Lower leg skin (tissue), 4 donors: ENCODE results near the gene SCG3. TPM values are rescaled to one million over a fixed set of nuclear protein-coding genes. Genes with fewer than 3 reads are reported as not detected.

ENCODE experiments used
- DNase-seq, 2 donors: peaks; one replicate each; pipeline ENCODE4 v3.0.0-alpha.2; 2019; ENCODE audit warnings: low spot score in 2 of 2
- H3K4me3 ChIP-seq: fragments of 200-600 bp; sonication (generic); 2 replicates; pipeline ENCODE4 v1.5.1; 2017; ENCODE audit warnings: mild to moderate bottlenecking, low read depth; ENCODE audit not compliant: poor library complexity, severe bottlenecking
- POLR2A ChIP-seq, 2 donors: fragments of 450-650 bp; IDR thresholded peaks; one replicate each; pipeline ENCODE4 v1.6.1; 2016 to 2017; ENCODE audit warnings: antibody characterized with exemption in 2 of 2, mild to moderate bottlenecking in 1 of 2, moderate library complexity in 1 of 2
- WGBS, 2 donors: methylation state at CpG; one replicate each; pipeline ENCODE4 v1.1.5; 2018; 5-methylcytosine and 5-hydroxymethylcytosine counted together
- intact Hi-C: fragments of 100-400 bp; cut with DNase I; formaldehyde crosslinking; loops from one replicate; pipeline ENCODE4 v1.15.0; 2023; ENCODE audit warnings: low total_unique reads
- total RNA-seq, 4 donors: library from RNA; depleted of rRNA; stranded (reverse); fragments of >200 nt; gene quantifications; one replicate each; pipeline ENCODE4 v1.1.0, GENCODE V29; 2016
- TF ChIP-seq, protein P1 (sequence below), 3 donors: fragments of 450-650 bp; IDR thresholded peaks; one replicate each; pipeline ENCODE4 v1.5.1; 2016; ENCODE audit warnings: antibody characterized with exemption in 3 of 3, mild to moderate bottlenecking in 3 of 3, moderate library complexity in 2 of 3

SCG3 gene
- total RNA-seq, 4 donors from 2014 or later = 0.13 TPM; not detected in 3

DNA sequence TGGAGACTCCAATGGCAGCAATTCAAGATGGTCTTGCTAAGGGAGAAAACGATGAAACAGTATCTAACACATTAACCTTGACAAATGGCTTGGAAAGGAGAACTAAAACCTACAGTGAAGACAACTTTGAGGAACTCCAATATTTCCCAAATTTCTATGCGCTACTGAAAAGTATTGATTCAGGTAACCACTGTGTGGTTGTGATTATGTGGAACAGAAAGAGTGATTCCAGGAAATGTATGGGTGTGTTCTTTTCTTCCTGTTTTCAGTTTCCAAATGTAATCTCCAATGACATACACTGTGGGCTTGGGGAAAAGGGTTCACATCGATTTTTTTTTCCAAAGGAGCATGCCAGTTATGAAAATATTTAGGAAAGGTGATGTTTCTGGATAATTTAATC lies 10.9 kb downstream of the SCG3 start:
- intact Hi-C loops = no loop called here
- TF ChIP-seq, protein P1, sequence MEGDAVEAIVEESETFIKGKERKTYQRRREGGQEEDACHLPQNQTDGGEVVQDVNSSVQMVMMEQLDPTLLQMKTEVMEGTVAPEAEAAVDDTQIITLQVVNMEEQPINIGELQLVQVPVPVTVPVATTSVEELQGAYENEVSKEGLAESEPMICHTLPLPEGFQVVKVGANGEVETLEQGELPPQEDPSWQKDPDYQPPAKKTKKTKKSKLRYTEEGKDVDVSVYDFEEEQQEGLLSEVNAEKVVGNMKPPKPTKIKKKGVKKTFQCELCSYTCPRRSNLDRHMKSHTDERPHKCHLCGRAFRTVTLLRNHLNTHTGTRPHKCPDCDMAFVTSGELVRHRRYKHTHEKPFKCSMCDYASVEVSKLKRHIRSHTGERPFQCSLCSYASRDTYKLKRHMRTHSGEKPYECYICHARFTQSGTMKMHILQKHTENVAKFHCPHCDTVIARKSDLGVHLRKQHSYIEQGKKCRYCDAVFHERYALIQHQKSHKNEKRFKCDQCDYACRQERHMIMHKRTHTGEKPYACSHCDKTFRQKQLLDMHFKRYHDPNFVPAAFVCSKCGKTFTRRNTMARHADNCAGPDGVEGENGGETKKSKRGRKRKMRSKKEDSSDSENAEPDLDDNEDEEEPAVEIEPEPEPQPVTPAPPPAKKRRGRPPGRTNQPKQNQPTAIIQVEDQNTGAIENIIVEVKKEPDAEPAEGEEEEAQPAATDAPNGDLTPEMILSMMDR (IDR thresholded peaks at IDR 0.05) = no peak
- no peak for TF ChIP-seq POLR2A (IDR thresholded peaks at IDR 0.05)
- DNase-seq = no peak
- H3K4me3 ChIP-seq = no peak overlapping the region
- WGBS, 2 donors = 62 to 69% methylated on average over 3 of the region's 3 CpGs

DNA sequence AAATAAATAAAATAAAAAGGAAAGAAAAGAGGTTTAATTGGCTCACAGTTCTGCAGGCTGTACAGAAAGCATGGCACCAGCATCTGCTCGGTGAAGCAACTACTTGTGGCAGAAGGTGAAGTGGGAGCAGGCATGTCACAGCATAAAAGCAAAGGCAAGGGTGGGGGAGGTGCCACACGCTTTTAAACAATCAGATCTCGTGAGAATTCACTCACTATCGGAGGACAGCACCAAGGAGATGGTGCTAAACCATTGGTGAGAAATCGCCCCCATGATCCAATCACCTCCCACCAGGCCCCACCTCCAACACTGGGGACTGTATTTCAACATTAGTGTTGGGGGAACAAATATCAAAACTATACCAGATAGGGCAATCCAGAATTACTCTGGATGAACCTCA lies 15.3 kb downstream of the SCG3 start:
- intact Hi-C loops = no loop called here
- WGBS, 2 donors = 72 to 77% methylated on average over 5 of the region's 5 CpGs
- no peak for TF ChIP-seq POLR2A (IDR thresholded peaks at IDR 0.05)
- TF ChIP-seq, protein P1 (IDR thresholded peaks at IDR 0.05) = no peak
- DNase-seq = no peak
- no peak overlapping the region for H3K4me3 ChIP-seq

DNA sequence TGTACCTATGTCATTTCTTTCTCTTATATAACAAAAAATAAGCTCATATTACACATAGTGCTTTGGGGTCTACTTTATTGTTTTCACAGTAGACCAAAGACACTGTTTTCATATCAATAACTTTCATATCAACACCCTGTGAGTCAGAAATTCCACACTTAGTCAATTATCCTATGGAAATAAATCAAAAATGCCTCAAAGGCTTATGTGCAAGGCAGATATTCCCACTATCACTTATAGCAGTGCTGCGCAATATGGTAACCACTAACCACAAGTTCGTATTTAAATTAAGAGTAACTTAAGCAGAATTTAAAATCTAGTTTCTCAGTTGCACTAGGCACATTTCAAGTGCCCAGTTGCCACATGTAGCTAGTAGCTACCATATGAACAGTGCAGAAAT lies 15.9 kb downstream of the SCG3 start:
- DNase-seq = no peak
- 87 to 88% methylated on average over 2 of the region's 2 CpGs for WGBS, 2 donors
- intact Hi-C loops = no loop called here
- TF ChIP-seq, protein P1 (IDR thresholded peaks at IDR 0.05) = no peak
- no peak for TF ChIP-seq POLR2A (IDR thresholded peaks at IDR 0.05)
- H3K4me3 ChIP-seq = no peak overlapping the region

DNA sequence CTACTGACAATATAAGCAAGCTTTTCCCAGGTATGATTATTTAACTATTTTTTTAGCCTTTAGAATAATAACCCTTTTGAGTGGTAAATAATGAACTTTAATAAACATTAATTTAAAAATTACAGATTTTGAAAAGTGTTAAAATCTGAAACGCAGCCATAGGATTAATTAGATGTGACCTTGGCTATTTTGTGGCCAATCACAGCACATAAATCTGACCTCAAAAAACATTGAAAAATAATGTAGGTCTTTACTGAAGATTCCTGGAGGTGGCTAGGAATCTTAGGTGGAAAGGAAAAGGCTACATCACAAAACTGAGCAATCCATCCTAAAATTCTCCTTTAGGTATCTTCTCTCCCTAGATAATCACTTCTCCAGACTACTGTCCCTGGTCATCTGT lies 18.1 kb downstream of the SCG3 start:
- no peak for DNase-seq
- intact Hi-C loops = no loop called here
- H3K4me3 ChIP-seq = no peak overlapping the region
- WGBS, 2 donors = 71 to 85% methylated on average over 1 of the region's 1 CpG
- TF ChIP-seq, protein P1 (IDR thresholded peaks at IDR 0.05) = no peak
- TF ChIP-seq POLR2A (IDR thresholded peaks at IDR 0.05) = no peak

DNA sequence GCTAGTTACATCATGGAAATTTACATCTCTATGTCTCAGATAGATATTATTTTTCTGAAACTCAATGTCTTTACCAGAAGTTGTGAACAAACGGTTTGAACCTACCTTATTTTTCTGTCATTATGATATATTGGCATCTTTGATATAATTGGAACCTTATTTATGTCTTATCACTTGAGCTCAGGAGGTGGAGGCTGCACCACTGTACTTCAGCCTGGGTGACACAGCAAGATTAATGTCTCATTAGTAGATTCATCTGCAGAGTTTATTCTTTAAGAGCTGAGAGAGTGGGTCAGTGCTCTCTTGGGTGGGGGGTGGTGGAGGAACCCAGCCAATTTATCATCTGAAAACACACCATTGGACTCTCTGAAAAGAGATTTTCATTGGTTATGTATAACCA lies 21.4 kb downstream of the SCG3 start:
- DNase-seq = no peak
- intact Hi-C loops = no loop called here
- no peak overlapping the region for H3K4me3 ChIP-seq
- 40 to 42% methylated on average over 1 of the region's 1 CpG for WGBS, 2 donors
- TF ChIP-seq, protein P1 (IDR thresholded peaks at IDR 0.05) = no peak
- no peak for TF ChIP-seq POLR2A (IDR thresholded peaks at IDR 0.05)

DNA sequence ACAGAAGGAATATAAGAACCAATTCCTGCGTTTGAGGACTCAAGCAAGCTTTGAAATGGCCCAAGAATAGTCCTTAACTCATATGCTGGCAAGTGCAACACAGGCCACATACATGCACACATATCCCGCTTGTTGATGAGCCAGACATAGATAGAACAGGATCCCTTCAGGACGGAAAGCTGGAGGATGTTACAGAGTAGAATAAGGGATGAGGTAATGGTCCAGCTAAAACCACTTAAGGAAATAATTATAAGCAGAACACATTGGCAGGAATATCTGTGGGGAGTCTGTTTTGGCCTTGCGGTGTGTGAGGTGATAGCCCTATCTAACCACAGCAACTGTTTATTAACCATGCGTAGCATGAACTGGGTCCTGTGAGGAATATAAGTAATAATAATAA lies 25.0 kb downstream of the SCG3 start:
- no peak for TF ChIP-seq POLR2A (IDR thresholded peaks at IDR 0.05)
- TF ChIP-seq, protein P1 (IDR thresholded peaks at IDR 0.05) = no peak
- no peak overlapping the region for H3K4me3 ChIP-seq
- intact Hi-C loops = no loop called here
- DNase-seq = no peak
- WGBS, 2 donors = 50 to 69% methylated on average over 5 of the region's 5 CpGs
